Uterus (tissue), 4 donors: Measurements from ENCODE around the gene MCU. TPM values are rescaled to one million over a fixed set of nuclear protein-coding genes. Genes with fewer than 3 reads are reported as not detected.

Source experiments
- DNase-seq, 2 donors: peaks; one replicate each; pipeline ENCODE4 v3.0.0-alpha.2; 2019 to 2020
- H3K27ac ChIP-seq, 2 donors: fragments of 200-600 bp; sonication (generic); 1 replicate in 1 of 2; 2 replicates in 1 of 2; pipeline ENCODE4 v1.5.1; 2016 to 2018
- H3K27me3 ChIP-seq, 2 donors: fragments of 200-600 bp; sonication (generic); one replicate each; pipeline ENCODE4 v1.5.1; 2018 to 2019; ENCODE audit warnings: control low read depth in 1 of 2
- H3K36me3 ChIP-seq, 2 donors: fragments of 200-600 bp; sonication (generic); one replicate each; pipeline ENCODE4 v1.5.1; 2019; ENCODE audit warnings: control low read depth in 1 of 2
- H3K4me1 ChIP-seq, 2 donors: fragments of 200-600 bp; sonication (generic); one replicate each; pipeline ENCODE4 v1.5.1; 2018 to 2019; ENCODE audit warnings: control low read depth in 1 of 2
- H3K4me3 ChIP-seq, 2 donors: fragments of 200-600 bp; sonication (generic); 1 replicate in 1 of 2; 2 replicates in 1 of 2; pipeline ENCODE4 v1.5.1; 2018 to 2019; ENCODE audit warnings: mild to moderate bottlenecking in 1 of 2
- H3K9me3 ChIP-seq, 2 donors: fragments of 200-600 bp; sonication (generic); one replicate each; pipeline ENCODE4 v1.5.1; 2019; ENCODE audit warnings: control low read depth in 1 of 2
- POLR2A ChIP-seq, 2 donors: fragments of 450-650 bp; IDR thresholded peaks; one replicate each; pipeline ENCODE4 v1.6.1; 2016; ENCODE audit warnings: antibody characterized with exemption in 2 of 2, mild to moderate bottlenecking in 1 of 2, moderate library complexity in 1 of 2
- intact Hi-C: fragments of 100-400 bp; cut with DNase I; formaldehyde crosslinking; loops from one replicate; pipeline ENCODE4 v1.15.1; 2023; ENCODE audit warnings: low total_unique reads
- total RNA-seq, 4 donors: library from RNA; depleted of rRNA in 3 of 4; stranded (reverse); fragments of >200 nt in 3 of 4; gene quantifications; one replicate each; pipeline versions ENCODE4 v1.1.0 to v1.2.4, GENCODE V29; 2014 to 2023
- TF ChIP-seq, protein P1 (sequence below), 4 experiments: fragments of 200-600 bp in 2 of 4; fragments of 450-650 bp in 2 of 4; sonication (generic) in 2 of 4; IDR thresholded peaks; one replicate each; pipeline ENCODE4 v1.5.1; 2016 to 2019; ENCODE audit warnings: antibody characterized with exemption in 4 of 4, mild to moderate bottlenecking in 2 of 4, moderate library complexity in 1 of 4
- donor health status: DM: yes; HTN: yes; CAD: no.

Gene MCU
- total RNA-seq, 4 donors from 2014 or later = 13.2 to 35.8 (median 24.6) TPM

GRCh38 chr10:72885953-72886352, 194.0 kb downstream of the MCU start:
- intact Hi-C loops = no loop called here
- Histone ChIP-seq H3K27me3 (no peaks in the 10 kb centered on the region), H3K27ac (no peak overlapping the region), H3K4me3 (no peak overlapping the region), H3K9me3 (no peaks in the 10 kb centered on the region), H3K36me3 (no peaks in the 10 kb centered on the region), H3K4me1 (no peaks in the 10 kb centered on the region)
- TF ChIP-seq POLR2A (IDR thresholded peaks at IDR 0.05) = no peak
- TF ChIP-seq, protein P1, sequence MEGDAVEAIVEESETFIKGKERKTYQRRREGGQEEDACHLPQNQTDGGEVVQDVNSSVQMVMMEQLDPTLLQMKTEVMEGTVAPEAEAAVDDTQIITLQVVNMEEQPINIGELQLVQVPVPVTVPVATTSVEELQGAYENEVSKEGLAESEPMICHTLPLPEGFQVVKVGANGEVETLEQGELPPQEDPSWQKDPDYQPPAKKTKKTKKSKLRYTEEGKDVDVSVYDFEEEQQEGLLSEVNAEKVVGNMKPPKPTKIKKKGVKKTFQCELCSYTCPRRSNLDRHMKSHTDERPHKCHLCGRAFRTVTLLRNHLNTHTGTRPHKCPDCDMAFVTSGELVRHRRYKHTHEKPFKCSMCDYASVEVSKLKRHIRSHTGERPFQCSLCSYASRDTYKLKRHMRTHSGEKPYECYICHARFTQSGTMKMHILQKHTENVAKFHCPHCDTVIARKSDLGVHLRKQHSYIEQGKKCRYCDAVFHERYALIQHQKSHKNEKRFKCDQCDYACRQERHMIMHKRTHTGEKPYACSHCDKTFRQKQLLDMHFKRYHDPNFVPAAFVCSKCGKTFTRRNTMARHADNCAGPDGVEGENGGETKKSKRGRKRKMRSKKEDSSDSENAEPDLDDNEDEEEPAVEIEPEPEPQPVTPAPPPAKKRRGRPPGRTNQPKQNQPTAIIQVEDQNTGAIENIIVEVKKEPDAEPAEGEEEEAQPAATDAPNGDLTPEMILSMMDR (IDR thresholded peaks at IDR 0.05) = no peak
- DNase-seq = no peak

GRCh38 chr10:72886621-72887020, 194.7 kb downstream of the MCU start:
- no peak for TF ChIP-seq POLR2A (IDR thresholded peaks at IDR 0.05)
- TF ChIP-seq, protein P1 (IDR thresholded peaks at IDR 0.05) = no peak

GRCh38 chr10:72887043-72887442, 195.1 kb downstream of the MCU start:
- H3K36me3 ChIP-seq = no peaks in the 10 kb centered on the region
- TF ChIP-seq, protein P1 (IDR thresholded peaks at IDR 0.05) = no peak
- no peak for TF ChIP-seq POLR2A (IDR thresholded peaks at IDR 0.05)
- no peak overlapping the region for H3K4me3 ChIP-seq
- H3K9me3 ChIP-seq = no peaks in the 10 kb centered on the region
- no peaks in the 10 kb centered on the region for H3K27me3 ChIP-seq
- H3K27ac ChIP-seq = no peak overlapping the region
- DNase-seq = no peak
- intact Hi-C loops = no loop called here
- H3K4me1 ChIP-seq = no peaks in the 10 kb centered on the region

More at GRCh38 chr10:72886621-72887020, 194.7 kb downstream of the MCU start:
- no peak overlapping the region for H3K27ac ChIP-seq
- no peaks in the 10 kb centered on the region for H3K4me1 ChIP-seq
- no peaks in the 10 kb centered on the region for H3K9me3 ChIP-seq
- no peak overlapping the region for H3K4me3 ChIP-seq
- no peak for DNase-seq
- intact Hi-C loops = no loop called here
- no peaks in the 10 kb centered on the region for H3K27me3 ChIP-seq
- no peaks in the 10 kb centered on the region for H3K36me3 ChIP-seq

GRCh38 chr10:72888151-72888638, 196.3 kb downstream of the MCU start:
- Histone ChIP-seq H3K4me1 (no peaks in the 10 kb centered on the region), H3K4me3 (no peak overlapping the region), H3K27me3 (no peaks in the 10 kb centered on the region), H3K9me3 (no peaks in the 10 kb centered on the region), H3K27ac (no peak overlapping the region), H3K36me3 (no peaks in the 10 kb centered on the region)
- no peak for DNase-seq
- TF ChIP-seq, protein P1 (IDR thresholded peaks at IDR 0.05) = no peak
- no peak for TF ChIP-seq POLR2A (IDR thresholded peaks at IDR 0.05)
- intact Hi-C loops = no loop called here

DNA sequence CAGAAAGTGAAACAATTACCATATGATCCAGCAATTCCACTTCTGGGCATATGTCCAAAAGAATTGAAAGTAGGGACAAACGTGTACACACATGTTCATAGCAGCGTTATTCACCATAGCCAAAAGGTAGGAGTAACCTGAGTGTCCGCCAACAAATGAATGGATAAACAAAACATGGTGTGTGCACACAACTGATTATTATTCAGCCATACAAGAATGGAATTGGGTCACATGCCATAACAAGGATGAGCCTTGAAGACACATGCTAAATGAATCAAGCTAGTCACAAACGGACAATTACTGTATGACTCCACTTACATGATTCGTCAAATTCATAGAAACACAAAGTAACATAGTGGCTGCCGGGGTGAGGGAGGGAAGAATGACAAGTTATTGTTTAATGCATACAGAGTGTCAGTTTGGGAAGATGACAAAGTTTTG, 197.5 kb downstream of the MCU start:
- no peak for TF ChIP-seq POLR2A (IDR thresholded peaks at IDR 0.05)
- TF ChIP-seq, protein P1 (IDR thresholded peaks at IDR 0.05) = no peak
- DNase-seq = no peak
- H3K4me1 ChIP-seq = no peaks in the 10 kb centered on the region
- no peaks in the 10 kb centered on the region for H3K9me3 ChIP-seq
- H3K4me3 ChIP-seq = no peak overlapping the region
- H3K36me3 ChIP-seq = no peaks in the 10 kb centered on the region
- intact Hi-C loops = no loop called here
- H3K27ac ChIP-seq = no peak overlapping the region
- no peaks in the 10 kb centered on the region for H3K27me3 ChIP-seq
